ENCODE data around the gene PIGH.

GRCh38 chr14:67643713-67644112, 43.6 kb upstream of the PIGH start:
- no peak for TF ChIP-seq CTCF (IDR thresholded peaks at IDR 0.05)
- TF ChIP-seq POLR2A (IDR thresholded peaks at IDR 0.05) = no peak

All from right lobe of liver (tissue), 4 donors.